Occipital lobe (tissue), 2 donors: ENCODE data around the gene LSM11. TPM values are rescaled to one million over a fixed set of nuclear protein-coding genes. Genes with fewer than 3 reads are reported as not detected.

Experiments used
- DNase-seq: peaks from one replicate; lab custom pipeline; 2025; lab: John Stamatoyannopoulos, UW
- total RNA-seq: library from RNA; depleted of rRNA; stranded (reverse); fragments of >200 nt; gene quantifications from one replicate; pipeline ENCODE4 v1.2.3, GENCODE V29; 2014

LSM11 gene
- total RNA-seq, 1 donor from 2014 or later, result 90.5 TPM

- no peak for DNase-seq
These were observed 10.8 kb upstream of the LSM11 start for GRCh38 chr5:157732596-157733262.

GRCh38 chr5:157734436-157734835, 9.1 kb upstream of the LSM11 start:
- DNase-seq, result no peak

GRCh38 chr5:157735991-157736390, 7.5 kb upstream of the LSM11 start:
- DNase-seq, result no peak

GRCh38 chr5:157739388-157740228, 3.9 kb upstream of the LSM11 start:
- no peak for DNase-seq

- no peak for DNase-seq
These were observed 3.3 kb upstream of the LSM11 start for GRCh38 chr5:157740229-157740610.

GRCh38 chr5:157741131-157741530, 2.4 kb upstream of the LSM11 start:
- no peak for DNase-seq

GRCh38 chr5:157744051-157745011, 819 bp downstream of the LSM11 start:
- DNase-seq, result no peak

- DNase-seq, result no peak
These were observed 1.5 kb downstream of the LSM11 start for GRCh38 chr5:157745041-157745456.

GRCh38 chr5:157747173-157747740, 3.7 kb downstream of the LSM11 start:
- no peak for DNase-seq

GRCh38 chr5:157747766-157748700, 4.5 kb downstream of the LSM11 start:
- DNase-seq, result no peak

- no peak for DNase-seq
These were observed 5.4 kb downstream of the LSM11 start for GRCh38 chr5:157748760-157749461.

GRCh38 chr5:157749462-157749799, 5.9 kb downstream of the LSM11 start:
- DNase-seq, result no peak

GRCh38 chr5:157750320-157750719, 6.8 kb downstream of the LSM11 start:
- DNase-seq, result no peak

- DNase-seq, result no peak
These were observed 12.6 kb downstream of the LSM11 start for GRCh38 chr5:157756122-157756521.

GRCh38 chr5:157758706-157759105, 15.2 kb downstream of the LSM11 start:
- DNase-seq, result no peak

GRCh38 chr5:157761690-157762621, 18.4 kb downstream of the LSM11 start:
- DNase-seq, result no peak

GRCh38 chr5:157764531-157764930, 21.0 kb downstream of the LSM11 start:
- no peak for DNase-seq

GRCh38 chr5:157766442-157766841, 22.9 kb downstream of the LSM11 start:
- no peak for DNase-seq

- no peak for DNase-seq
These were observed 23.4 kb downstream of the LSM11 start for GRCh38 chr5:157766902-157767301.
